HG03378 (cell line): ENCODE measurements around the gene PGAP3.
"Not testable (repeated sequence)": the region's sequence is repeated elsewhere in the genome, so short reads cannot be mapped to it uniquely, and the experiment has no call there.

Experiments
- ATAC-seq: cut with Tn5 transposase; IDR thresholded peaks from one replicate; pipeline ENCODE4 v1.9.1; 2021; ENCODE audit warnings: mild to moderate bottlenecking, moderate library complexity; ENCODE audit not compliant: unreplicated experiment

Gene PGAP3

GRCh38 chr17:39715375-39716072 is 27.7 kb upstream of the PGAP3 start:
- no peak for ATAC-seq

- ATAC-seq, result no peak
These were observed 26.4 kb upstream of the PGAP3 start for GRCh38 chr17:39714234-39714633.

DNA sequence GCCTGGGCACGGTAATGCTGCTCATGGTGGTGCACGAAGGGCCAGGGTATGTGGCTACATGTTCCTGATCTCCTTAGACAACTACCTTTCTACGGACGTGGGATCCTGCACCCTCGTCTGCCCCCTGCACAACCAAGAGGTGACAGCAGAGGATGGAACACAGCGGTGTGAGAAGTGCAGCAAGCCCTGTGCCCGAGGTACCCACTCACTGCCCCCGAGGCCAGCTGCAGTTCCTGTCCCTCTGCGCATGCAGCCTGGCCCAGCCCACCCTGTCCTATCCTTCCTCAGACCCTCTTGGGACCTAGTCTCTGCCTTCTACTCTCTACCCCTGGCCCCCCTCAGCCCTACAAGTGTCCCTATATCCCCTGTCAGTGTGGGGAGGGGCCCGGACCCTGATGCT is 24.0 kb upstream of the PGAP3 start:
- ATAC-seq, result no peak

GRCh38 chr17:39711071-39711470 is 23.2 kb upstream of the PGAP3 start:
- not testable (repeated sequence) for ATAC-seq

DNA sequence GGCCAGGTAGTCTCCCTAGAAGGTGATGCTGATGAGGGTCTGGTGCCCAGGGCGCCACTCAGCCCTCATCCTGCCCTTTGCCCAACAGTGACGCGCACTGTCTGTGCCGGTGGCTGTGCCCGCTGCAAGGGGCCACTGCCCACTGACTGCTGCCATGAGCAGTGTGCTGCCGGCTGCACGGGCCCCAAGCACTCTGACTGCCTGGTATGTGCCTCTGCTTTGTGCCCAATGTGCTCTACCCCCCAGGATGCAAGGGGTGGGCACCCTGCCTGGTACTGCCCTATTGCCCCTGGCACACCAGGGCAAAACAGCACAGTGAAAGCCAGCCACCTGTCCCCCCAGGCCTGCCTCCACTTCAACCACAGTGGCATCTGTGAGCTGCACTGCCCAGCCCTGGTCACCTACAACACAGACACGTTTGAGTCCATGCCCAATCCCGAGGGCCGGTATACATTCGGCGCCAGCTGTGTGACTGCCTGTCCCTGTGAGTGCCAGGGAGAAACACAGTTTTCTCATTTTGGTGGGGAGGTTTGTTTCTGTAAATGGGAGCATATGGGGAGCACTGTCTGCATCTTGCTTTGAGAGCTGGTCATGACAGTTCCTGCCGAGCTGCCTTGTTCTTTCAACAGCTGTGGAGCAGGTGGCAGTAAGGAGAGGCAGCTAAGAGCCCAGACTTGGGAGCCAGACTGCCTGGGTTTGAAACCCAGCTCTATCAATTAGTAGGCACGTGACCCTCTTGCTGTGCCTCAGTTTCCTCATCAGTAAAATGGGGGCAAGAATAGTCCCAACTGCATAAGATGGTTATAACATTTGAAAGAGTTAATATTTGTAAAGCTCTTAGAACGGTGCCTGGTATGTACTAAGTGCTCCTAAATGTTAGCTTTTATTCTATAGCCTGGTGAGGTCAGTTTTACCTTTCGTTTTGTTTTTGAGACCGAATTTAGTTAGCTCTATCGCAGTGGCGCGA is 22.4 kb upstream of the PGAP3 start:
- ATAC-seq, result no peak

DNA sequence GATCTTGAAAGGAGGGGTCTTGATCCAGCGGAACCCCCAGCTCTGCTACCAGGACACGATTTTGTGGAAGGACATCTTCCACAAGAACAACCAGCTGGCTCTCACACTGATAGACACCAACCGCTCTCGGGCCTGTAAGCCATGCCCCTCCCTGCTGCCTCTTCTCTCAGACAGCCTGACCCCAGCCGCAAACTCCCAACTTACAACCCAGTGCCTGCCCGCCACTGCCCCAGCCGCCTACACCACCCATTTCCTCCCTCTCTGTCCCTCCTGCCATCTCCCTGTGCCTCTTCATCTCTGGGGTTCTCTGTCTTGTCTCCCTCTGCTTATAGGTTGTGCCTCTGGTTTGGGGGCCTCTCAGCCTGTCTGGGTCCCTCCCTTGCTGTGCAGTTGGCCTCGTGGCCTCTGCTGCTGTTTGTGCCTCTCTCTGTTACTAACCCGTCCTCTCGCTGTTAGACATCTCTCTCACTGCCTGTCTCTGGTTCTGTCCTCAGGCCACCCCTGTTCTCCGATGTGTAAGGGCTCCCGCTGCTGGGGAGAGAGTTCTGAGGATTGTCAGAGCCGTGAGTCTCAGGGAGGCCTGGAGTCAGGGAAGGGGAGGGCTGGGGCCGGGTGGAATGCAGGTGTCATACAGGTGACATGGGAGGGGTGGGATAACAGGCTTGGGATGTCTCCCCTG is 21.6 kb upstream of the PGAP3 start:
- no peak for ATAC-seq

DNA sequence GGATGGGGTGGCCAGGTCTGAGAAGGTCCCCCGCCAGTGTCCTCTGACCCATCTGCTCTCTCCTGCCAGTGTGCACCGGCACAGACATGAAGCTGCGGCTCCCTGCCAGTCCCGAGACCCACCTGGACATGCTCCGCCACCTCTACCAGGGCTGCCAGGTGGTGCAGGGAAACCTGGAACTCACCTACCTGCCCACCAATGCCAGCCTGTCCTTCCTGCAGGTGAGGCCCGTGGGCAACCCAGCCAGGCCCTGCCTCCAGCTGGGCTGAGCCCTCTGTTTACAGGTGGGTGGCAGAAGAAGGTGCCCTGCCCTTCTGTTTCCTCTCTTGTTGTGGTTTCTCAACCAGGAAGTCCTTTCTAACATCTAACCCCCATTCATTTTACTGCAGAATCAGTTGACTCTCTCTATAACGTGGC is 19.1 kb upstream of the PGAP3 start:
- ATAC-seq, result no peak

GRCh38 chr17:39706383-39706782 is 18.5 kb upstream of the PGAP3 start:
- ATAC-seq, result no peak

GRCh38 chr17:39705786-39706348 is 18.0 kb upstream of the PGAP3 start:
- ATAC-seq, result no peak

DNA sequence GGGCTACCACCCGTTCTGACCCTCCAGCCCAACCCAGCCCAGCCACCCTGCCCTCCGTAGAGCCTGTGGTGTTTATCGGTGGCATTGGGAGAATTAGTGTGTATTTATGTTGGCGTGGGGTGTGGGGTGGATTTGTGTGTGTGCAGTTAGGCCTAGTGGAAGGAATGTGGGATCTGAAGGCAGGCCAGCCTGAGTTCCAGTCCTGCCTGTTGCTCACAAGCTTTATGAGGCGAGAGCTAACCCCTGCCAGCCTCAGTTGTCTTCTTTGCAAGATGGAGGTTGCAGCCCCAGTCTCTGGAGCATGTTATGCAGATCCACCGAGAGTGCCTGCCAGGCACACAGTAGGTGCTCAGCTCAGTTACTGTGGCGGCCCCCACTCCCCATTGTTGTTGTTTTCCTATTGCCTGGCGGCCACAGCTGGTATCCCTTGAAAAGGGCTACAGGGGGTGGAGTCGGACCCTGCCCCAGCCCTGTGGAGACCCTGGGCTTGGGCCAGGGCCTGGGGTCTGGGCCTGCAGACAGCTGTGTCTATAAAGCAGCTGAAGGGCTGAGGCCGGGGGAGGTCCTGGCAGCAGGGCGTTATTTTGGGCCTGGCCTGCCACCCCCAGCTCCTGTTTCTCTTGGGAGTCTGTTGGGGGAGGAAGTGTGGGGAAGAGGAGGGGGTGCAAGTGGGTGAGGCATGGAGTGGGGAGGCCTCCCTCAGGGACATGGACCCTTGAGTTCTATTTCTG is 17.1 kb upstream of the PGAP3 start:
- ATAC-seq, result no peak

- no peak for ATAC-seq
These were observed 16.1 kb upstream of the PGAP3 start for GRCh38 chr17:39703913-39704312.

GRCh38 chr17:39702901-39703893 is 15.3 kb upstream of the PGAP3 start:
- no peak for ATAC-seq

- ATAC-seq, result no peak
These were observed 14.0 kb upstream of the PGAP3 start for GRCh38 chr17:39701784-39702422.

- no peak for ATAC-seq
These were observed 13.3 kb upstream of the PGAP3 start for GRCh38 chr17:39701012-39701783.

- ATAC-seq, result no peak
These were observed 12.5 kb upstream of the PGAP3 start for GRCh38 chr17:39700148-39700987.

- ATAC-seq, result no peak
These were observed 11.9 kb upstream of the PGAP3 start, which contains the start of gene ERBB2 for GRCh38 chr17:39699818-39700147. TSS of gene ERBB2 (plus strand) at chr17:39700064. CDS start at chr17:39700239, 175 bp downstream.

GRCh38 chr17:39699157-39699817 is 11.4 kb upstream of the PGAP3 start:
- ATAC-seq, result not testable (repeated sequence)
